ENCODE results near the gene UBE2QL1.

The UBE2QL1 gene

DNA sequence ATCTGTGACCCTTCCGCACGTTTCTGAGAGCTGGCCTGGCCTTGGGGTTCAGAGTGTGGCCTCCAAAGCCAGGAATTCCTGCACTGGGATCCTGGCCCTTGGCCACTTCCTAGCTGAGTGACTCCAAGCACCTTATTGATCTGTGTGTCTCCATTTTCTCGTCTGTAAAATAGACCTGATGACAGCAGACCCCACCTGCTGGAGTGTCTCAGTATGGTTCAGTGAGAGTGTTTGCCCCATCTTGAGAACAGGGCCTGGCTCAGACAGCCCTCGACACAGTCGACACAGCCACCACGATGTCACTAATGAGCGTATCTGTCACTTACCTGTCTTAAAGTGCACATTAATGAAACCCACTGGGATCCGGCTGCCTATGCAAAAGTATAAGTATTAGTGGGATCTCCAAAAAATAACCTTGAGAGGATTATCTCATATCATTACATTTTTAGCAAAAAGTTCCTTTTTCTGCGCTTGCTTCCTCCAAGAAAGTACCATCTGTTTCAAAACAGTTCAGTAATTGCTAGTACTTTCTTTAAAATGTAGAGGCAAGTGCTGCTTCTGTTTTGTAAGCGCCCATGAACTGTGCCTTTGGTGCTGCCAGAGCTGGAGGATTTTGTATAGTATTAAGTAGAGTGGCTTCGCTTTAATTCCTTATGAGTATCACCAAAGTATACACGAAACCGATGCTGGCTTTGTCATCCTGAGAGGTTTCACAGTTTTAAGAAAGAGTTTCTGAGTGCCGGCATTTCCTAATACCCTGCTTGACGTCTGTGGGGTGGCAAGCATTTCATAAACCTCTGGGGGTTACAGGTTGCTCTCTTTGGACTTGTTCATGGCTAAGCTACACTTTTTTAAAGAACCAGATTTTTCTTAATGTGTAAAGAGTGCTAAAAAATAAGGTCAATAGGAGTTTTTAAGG lies 31.7 kb downstream of the UBE2QL1 start:
- DNase-seq = no peak

DNA sequence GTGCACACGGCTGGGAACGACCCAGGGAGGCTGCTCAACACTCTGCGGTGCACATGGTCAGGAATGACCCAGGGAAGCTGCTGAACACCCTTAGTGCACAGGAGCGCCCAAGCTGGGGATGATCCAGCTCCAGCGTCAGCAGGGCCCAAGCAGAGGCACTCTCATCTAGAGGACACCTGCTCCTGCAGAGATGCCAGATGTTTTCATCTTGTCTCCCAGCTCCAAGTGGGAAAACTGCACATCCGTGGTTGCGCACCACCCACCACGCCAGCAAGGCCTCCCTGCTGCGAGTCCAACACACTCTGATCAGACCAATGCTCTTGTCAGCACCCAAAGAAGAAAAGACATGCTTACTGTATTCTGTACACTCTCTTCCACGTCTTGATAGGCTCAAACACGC lies 34.1 kb downstream of the UBE2QL1 start:
- DNase-seq = no peak

DNA sequence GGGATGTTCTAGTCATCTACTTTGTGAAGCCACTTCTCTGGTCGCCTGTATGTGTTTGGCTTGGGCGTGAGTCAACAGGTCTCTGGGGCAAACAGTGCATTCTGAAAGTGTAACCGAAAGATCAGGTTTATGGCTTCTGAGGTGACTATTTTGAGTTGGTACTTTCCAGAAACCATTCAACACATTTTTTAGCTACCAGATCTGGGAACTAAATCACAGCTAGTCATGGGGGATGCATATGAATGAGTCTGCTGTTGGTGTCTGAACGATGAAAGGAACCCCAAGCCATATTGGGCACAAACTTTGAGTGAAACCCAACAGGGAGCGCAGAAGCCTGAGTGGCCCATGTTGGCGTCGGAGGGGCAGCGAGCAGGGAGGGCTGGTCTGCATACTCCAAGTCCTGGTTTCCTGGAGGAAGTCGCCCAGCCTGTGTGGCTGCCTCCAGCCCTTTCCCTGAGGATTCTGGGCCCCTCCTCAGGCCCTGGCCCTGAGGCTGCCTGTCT lies 35.3 kb downstream of the UBE2QL1 start:
- DNase-seq = no peak

DNA sequence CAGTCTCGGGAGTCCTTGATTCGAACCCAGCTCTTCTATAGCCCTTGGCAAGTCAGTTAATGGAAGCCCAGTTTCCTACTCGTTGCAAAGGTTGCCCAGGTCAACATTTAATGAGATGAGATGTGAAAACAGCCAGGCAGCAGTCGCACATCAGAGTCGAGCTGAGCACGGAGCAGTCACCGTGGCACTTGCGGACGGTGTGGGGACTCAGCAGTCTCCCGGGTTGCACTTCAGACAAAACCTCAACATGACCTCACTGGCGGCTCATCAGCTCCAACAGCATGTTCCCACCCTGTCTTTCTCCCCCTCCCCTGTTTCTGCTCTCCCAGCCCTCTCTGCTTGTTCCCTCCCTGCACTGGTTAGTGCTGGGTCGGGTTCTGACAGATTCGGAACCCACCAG lies 35.8 kb downstream of the UBE2QL1 start:
- no peak for DNase-seq

DNA sequence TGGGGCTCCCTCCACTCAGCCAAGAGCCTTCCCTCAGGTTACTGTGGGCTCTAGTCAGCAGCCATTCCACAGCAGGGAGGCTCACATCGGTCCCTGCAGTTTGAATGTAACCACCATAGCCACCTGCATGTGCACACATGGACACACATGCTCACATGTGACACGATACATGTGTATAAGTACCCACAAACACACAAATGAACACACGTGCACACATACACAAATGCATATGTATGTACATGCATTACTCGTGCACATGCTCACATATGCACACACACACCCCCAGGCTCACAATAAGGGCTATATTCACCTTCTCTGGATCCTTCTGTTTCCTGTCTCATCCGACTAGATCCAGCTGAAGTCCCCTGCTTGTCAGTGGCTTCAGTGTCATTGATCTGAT lies 36.2 kb downstream of the UBE2QL1 start:
- DNase-seq = no peak

GRCh38 chr5:6485441-6485840 lies 36.8 kb downstream of the UBE2QL1 start:
- DNase-seq = no peak

DNA sequence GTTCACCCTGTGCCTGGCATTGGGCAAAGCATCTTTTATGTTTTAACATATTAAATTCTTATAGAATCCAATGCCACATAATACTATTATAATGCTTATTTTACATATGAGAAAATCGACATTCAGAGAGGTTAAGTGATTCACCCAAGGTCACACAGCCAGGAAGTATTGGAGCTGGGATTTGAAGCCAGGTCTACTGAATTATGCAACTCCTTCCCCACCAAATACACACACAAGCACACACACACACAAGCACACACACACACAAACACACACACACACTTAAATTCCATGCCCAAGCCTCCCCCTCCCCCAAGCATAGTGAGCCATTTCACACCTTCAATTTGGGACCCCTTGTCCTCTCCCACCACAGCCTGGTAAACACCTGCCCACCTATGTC lies 37.4 kb downstream of the UBE2QL1 start:
- no peak for DNase-seq

GRCh38 chr5:6487081-6487480 lies 38.4 kb downstream of the UBE2QL1 start:
- no peak for DNase-seq

DNA sequence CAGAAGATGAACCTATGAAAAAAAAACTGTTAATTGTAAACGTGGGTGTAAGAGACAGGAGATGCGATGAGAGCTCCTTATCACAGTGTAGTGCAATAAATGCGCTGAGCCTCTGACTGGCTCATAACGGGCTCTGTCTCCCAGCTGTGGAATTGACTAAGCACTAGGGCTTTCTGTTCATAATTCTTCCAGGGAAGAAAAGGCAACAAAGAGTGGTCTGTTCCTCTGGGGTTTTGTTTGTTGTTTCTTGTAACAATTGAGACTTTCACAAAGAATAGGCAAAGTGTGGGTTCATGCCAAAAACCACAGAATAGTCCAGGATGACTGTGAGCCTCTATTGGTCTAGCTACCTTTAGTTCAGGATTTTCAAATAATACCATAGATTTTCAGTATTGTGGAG lies 39.4 kb downstream of the UBE2QL1 start:
- DNase-seq = no peak

DNA sequence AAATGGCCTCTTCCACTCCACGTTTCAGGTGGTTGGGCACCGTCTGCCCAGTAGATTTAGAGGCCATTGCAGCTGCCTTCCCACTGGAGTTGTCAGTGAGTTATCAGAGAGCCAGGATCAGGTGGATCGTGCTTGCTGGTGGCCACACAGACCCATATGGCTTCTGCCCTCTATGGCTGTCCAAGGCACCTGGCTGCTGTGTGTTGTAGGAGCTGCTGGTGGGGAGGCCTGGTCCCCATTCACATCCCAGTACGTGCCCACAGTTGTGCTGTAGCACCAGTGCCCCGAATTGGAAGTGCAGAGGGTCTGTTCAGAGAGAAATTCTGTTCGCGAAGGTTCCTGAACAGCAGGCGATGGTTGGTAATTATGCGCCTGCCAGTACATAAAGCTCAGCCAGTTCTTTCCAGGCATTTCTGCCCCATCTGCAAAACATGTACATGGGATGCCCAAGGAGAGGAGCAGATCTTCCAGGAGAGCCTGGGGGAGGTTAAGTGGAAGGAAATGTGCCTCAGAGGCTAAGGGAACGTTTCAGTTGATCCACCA lies 41.1 kb downstream of the UBE2QL1 start:
- DNase-seq = no peak

DNA sequence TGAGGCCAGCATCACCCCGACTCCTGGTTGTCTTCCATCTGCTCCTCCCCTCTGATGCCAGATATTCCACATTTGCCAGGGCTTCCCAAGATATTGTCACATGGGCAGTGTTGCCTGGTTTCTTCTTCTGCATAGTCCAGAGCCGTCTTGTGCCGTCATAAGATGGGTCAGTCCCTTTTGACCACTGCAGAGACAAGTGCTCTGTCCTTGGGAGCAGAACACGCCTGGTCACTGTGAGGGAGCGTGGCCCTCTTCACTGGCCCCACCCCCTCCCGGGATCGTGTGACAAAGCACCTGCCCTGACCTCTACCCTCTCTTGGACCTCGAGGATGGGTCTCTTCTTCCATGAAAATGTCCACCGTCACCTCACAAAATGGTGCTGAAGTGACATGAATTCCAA lies 41.6 kb downstream of the UBE2QL1 start:
- DNase-seq = no peak

GRCh38 chr5:6490693-6491092 lies 42.0 kb downstream of the UBE2QL1 start:
- no peak for DNase-seq

DNA sequence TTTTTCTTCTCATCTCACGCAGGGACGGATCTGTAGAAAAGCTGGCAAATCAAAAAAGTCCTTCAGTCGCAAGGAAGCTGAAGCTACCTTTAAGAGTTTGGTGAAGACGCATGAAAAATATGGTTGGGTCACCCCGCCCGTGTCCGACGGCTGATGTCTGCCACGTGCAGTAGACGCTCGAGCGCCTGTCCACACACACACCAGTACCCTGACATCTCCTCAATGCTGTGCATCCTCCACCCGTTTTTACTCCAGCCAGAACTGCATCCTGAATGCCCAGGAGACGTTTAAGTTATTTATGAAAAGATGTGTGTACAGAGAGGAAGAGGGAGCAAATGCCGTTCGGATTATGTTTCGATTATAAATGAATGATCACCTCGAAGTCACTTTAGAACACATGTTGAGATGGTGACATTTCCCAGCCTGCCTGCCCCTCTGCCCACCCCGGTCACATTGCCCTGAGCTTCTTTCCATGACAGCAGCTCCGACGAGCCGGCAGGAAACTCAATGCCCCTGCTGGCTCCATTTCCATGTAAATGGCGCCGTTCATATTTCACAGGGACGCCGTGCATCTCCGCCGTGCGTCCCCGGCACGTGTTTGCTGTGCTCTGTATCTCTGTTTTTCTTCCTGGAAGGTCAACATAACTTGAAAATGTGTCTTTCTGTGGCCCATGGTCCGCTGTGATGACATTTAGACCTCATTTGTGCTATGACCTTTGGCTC lies 42.7 kb downstream of the UBE2QL1 start:
- DNase-seq = no peak

DNA sequence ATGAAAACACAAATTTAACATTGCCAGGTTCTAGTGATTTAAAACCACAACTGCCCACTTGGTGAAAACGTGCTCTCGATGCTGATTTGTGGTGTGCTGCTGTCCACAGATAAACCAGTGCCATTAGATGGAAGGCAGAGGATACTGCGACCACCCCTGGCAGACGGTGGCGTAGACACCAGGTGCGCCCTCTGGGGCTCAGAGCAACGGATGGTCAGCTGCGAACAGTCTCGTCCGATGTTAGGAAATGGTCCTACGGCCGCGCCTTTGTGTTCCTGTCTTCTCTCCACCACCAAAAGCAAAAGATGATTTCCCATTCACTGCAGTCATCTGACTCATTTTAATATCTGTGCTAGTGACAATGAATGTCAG lies 43.2 kb downstream of the UBE2QL1 start:
- DNase-seq = no peak

GRCh38 chr5:6492934-6493333 lies 44.3 kb downstream of the UBE2QL1 start:
- no peak for DNase-seq

GRCh38 chr5:6493681-6494454 lies 45.2 kb downstream of the UBE2QL1 start:
- no peak for DNase-seq

DNA sequence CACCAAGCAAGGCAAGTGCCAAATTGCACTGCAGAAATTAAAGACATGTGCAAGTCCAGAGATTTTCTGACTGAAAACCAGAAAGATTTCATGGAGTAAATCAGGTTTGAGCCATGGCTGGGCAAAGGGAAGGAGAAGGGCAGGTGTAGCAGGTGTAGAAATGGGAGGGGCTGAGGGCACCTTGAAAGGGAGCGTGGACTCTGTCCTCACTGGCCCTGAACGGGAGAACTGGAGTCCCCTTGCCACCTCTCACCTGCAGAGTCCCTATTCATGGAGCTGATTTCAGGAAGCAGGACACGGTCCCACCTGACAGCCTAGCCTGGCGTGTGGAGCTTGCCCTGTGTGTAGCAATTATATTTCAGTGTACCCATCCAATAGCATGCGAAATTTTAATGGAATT lies 46.3 kb downstream of the UBE2QL1 start:
- no peak for DNase-seq

- DNase-seq = no peak
These were observed 47.0 kb downstream of the UBE2QL1 start for GRCh38 chr5:6495433-6496206.

DNA sequence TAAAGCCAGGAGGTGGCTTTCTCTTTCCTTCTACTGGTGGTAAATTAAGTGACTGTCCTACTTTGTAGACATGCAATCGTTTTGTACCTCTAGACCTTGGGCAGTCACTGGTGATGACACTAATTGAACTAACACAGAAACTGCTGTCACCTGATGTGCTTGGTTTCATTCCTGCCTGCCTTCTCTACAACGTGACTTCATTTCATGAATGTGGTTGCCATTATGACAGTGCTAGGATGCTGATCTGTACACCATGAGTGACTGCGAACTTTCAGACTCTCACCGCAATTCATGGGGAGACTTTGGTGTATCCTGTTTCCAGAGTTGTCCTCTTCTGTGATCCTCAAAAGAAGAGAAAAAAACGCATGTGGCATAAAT lies 47.5 kb downstream of the UBE2QL1 start:
- no peak for DNase-seq

DNA sequence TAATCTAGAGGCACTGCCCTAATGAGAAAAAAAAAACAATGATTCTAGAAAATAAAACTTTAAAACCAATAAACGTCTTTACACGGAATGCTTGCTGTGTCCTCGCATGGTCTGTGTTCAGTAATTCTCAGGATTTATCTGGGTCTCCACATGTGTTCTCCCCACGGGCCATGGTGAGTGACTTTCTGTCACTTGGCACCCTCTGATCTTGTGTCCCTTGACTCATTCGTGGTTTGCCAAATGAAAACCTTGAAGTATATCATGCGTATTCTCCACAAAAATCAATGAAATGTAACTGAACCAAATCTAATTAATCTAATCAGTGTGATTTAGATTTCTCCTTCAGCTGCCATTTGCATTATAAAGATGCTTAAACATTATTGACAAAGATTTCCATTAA lies 48.0 kb downstream of the UBE2QL1 start:
- no peak for DNase-seq

GRCh38 chr5:6497262-6497661 lies 48.6 kb downstream of the UBE2QL1 start:
- no peak for DNase-seq

DNA sequence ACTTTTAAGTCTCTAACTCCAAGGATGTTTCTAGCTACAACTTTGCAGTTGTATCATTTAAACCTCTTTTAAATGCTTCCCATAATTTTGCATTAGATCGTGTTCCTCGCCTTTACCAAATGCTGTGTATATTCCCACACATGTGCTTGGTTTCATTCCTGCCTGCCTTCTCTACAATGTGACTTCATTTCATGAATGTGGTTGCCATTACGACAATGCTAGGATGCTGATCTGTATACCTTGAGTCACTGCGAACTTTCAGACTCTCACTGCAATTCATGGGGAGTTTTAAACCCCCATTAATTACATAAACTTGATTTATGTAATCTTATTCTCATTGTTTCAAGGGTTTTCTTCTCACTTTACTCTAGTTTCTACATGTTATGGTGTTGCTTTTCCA lies 50.3 kb downstream of the UBE2QL1 start:
- DNase-seq = no peak
